ENCODE measurements around the gene SH3GLB1. TPM values are rescaled to one million over a fixed set of nuclear protein-coding genes. Genes with fewer than 3 reads are reported as not detected.

SH3GLB1 gene
- total RNA-seq, 1 donor from 2014 or later, result 138 TPM

- Histone ChIP-seq H4K20me1 (ENCODE audit: insufficient read depth, low read length) (no peaks in the 10 kb centered on the region), H3K27me3 (ENCODE audit: insufficient read depth, low read length) (no peaks in the 10 kb centered on the region), H3K4me1 (ENCODE audit: insufficient read depth, low read length) (no peaks in the 10 kb centered on the region), H3K36me3 (ENCODE audit: insufficient read depth, low read length) (no peaks in the 10 kb centered on the region), H3K4me2 (ENCODE audit: low read length) (no peak overlapping the region), H3K27ac (ENCODE audit: low read depth, low read length) (no peak overlapping the region), H3K9ac (ENCODE audit: low read length) (no peak overlapping the region), H3K79me2 (ENCODE audit: insufficient read depth, low read length) (no peaks in the 10 kb centered on the region), H3K4me3 (ENCODE audit: insufficient read depth, low read depth, low read length) (no peak overlapping the region), H2AFZ (ENCODE audit: low read depth, low read length) (no peak overlapping the region), H3K9me3 (ENCODE audit: insufficient read depth, low read depth, low read length) (no peaks in the 10 kb centered on the region)
- H3K27ac Mint-ChIP-seq (ENCODE audit: unreplicated experiment), result no peak overlapping the region
- DNase-seq (ENCODE audit: low read depth) (no peak), FAIRE-seq (no peak)
- no peaks in the 10 kb centered on the region for H3K36me3 Mint-ChIP-seq (ENCODE audit: low read depth, unreplicated experiment)
- H3K27me3 Mint-ChIP-seq (ENCODE audit: low read depth, unreplicated experiment), result no peaks in the 10 kb centered on the region
- TF ChIP-seq CTCF (IDR thresholded peaks at IDR 0.05; ENCODE audit: insufficient read depth, low read depth, low read length), result peak; percentile 4
- TF ChIP-seq EZH2 (IDR thresholded peaks at IDR 0.05; ENCODE audit: insufficient read depth, low read length), result no peak
- H3K4me3 Mint-ChIP-seq (ENCODE audit: unreplicated experiment), result no peak overlapping the region
- H3K4me1 Mint-ChIP-seq (ENCODE audit: low read depth, unreplicated experiment), result peaks cover 10% of the 10 kb centered on the region
- H3K9me3 Mint-ChIP-seq (ENCODE audit: unreplicated experiment), result no peaks in the 10 kb centered on the region
Observed at GRCh38 chr1:86753700-86754099, 49.3 kb downstream of the SH3GLB1 start.

DNA sequence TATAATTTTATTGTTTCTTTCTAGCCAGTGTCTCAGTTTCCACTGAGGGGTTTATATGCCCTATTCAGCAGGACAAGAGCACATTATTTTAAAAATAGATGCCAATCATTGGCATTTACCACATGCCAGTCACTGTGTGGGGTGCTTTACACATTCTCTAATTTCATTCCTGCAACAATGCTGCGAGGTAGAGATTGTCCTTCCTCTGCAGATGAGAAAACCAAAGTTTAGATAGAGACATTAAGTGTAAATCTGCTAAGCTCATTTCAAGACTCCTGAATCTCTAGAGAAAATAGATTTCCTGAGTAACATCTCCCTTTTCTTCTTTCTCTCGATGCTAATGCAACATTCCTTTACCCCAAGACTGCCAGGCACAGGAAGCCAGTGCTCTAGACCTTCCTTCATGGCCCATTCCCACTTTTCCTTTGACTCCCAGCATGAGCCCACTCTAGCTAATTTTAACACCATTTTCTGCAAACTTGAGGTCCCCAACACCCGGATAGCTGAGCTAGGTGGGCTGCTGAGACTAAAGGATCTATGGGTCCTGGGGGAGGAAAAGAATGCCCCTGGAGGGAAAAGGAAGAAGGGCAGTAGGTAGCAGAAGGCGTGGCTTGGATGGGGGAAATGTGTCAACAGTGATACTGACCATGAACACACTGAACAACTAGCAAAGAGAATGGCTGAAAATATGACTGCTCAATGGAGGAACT lies 50.0 kb downstream of the SH3GLB1 start:
- Histone ChIP-seq H3K9me3 (ENCODE audit: insufficient read depth, low read depth, low read length) (no peaks in the 10 kb centered on the region), H2AFZ (ENCODE audit: low read depth, low read length) (no peak overlapping the region), H3K79me2 (ENCODE audit: insufficient read depth, low read length) (no peaks in the 10 kb centered on the region), H3K4me1 (ENCODE audit: insufficient read depth, low read length) (no peaks in the 10 kb centered on the region), H4K20me1 (ENCODE audit: insufficient read depth, low read length) (no peaks in the 10 kb centered on the region), H3K4me3 (ENCODE audit: insufficient read depth, low read depth, low read length) (no peak overlapping the region), H3K27me3 (ENCODE audit: insufficient read depth, low read length) (no peaks in the 10 kb centered on the region), H3K27ac (ENCODE audit: low read depth, low read length) (no peak overlapping the region), H3K4me2 (ENCODE audit: low read length) (no peak overlapping the region), H3K9ac (ENCODE audit: low read length) (no peak overlapping the region), H3K36me3 (ENCODE audit: insufficient read depth, low read length) (no peaks in the 10 kb centered on the region)
- H3K4me1 Mint-ChIP-seq (ENCODE audit: low read depth, unreplicated experiment), result peaks cover 4% of the 10 kb centered on the region
- TF ChIP-seq CTCF (IDR thresholded peaks at IDR 0.05; ENCODE audit: insufficient read depth, low read depth, low read length), result no peak
- TF ChIP-seq EZH2 (IDR thresholded peaks at IDR 0.05; ENCODE audit: insufficient read depth, low read length), result no peak
- H3K27me3 Mint-ChIP-seq (ENCODE audit: low read depth, unreplicated experiment), result no peaks in the 10 kb centered on the region
- H3K36me3 Mint-ChIP-seq (ENCODE audit: low read depth, unreplicated experiment), result peaks cover 2% of the 10 kb centered on the region
- no peak overlapping the region for H3K4me3 Mint-ChIP-seq (ENCODE audit: unreplicated experiment)
- no peak overlapping the region for H3K27ac Mint-ChIP-seq (ENCODE audit: unreplicated experiment)
- no peaks in the 10 kb centered on the region for H3K9me3 Mint-ChIP-seq (ENCODE audit: unreplicated experiment)
- DNase-seq (ENCODE audit: low read depth), result no peak
- no peak for FAIRE-seq

GRCh38 chr1:86756062-86756406 lies 51.7 kb downstream of the SH3GLB1 start:
- no peaks in the 10 kb centered on the region for H3K27me3 Mint-ChIP-seq (ENCODE audit: low read depth, unreplicated experiment)
- Histone ChIP-seq H3K9ac (ENCODE audit: low read length) (no peak overlapping the region), H4K20me1 (ENCODE audit: insufficient read depth, low read length) (no peaks in the 10 kb centered on the region), H3K4me2 (ENCODE audit: low read length) (no peak overlapping the region), H3K4me3 (ENCODE audit: insufficient read depth, low read depth, low read length) (no peak overlapping the region), H3K79me2 (ENCODE audit: insufficient read depth, low read length) (no peaks in the 10 kb centered on the region), H3K36me3 (ENCODE audit: insufficient read depth, low read length) (no peaks in the 10 kb centered on the region), H3K9me3 (ENCODE audit: insufficient read depth, low read depth, low read length) (no peaks in the 10 kb centered on the region), H3K4me1 (ENCODE audit: insufficient read depth, low read length) (no peaks in the 10 kb centered on the region), H3K27ac (ENCODE audit: low read depth, low read length) (no peak overlapping the region), H3K27me3 (ENCODE audit: insufficient read depth, low read length) (no peaks in the 10 kb centered on the region), H2AFZ (ENCODE audit: low read depth, low read length) (no peak overlapping the region)
- FAIRE-seq, result no peak
- peaks cover 4% of the 10 kb centered on the region for H3K4me1 Mint-ChIP-seq (ENCODE audit: low read depth, unreplicated experiment)
- no peak for DNase-seq (ENCODE audit: low read depth)
- TF ChIP-seq EZH2 (IDR thresholded peaks at IDR 0.05; ENCODE audit: insufficient read depth, low read length) (no peak), CTCF (IDR thresholded peaks at IDR 0.05; ENCODE audit: insufficient read depth, low read depth, low read length) (no peak)
- H3K27ac Mint-ChIP-seq (ENCODE audit: unreplicated experiment), result no peak overlapping the region
- peaks cover 3% of the 10 kb centered on the region for H3K9me3 Mint-ChIP-seq (ENCODE audit: unreplicated experiment)
- H3K36me3 Mint-ChIP-seq (ENCODE audit: low read depth, unreplicated experiment), result peaks cover 2% of the 10 kb centered on the region
- no peak overlapping the region for H3K4me3 Mint-ChIP-seq (ENCODE audit: unreplicated experiment)
